ENCODE data around the gene PLCL2. TPM values are rescaled to one million over a fixed set of nuclear protein-coding genes. Genes with fewer than 3 reads are reported as not detected.
A peak's percentile ranks its signal among the peaks of the same experiment; 100 is the strongest.

PLCL2 gene
- total and polyA plus RNA-seq, 8 donors = 1.8 to 12.1 (median 7.4) TPM

- Histone ChIP-seq H3K4me1 (no peaks in the 10 kb centered on the region), H3K27ac (no peak overlapping the region), H3K27me3 (no peaks in the 10 kb centered on the region), H3K4me3 (no peak overlapping the region), H3K9me3 (no peaks in the 10 kb centered on the region), H3K36me3 (no peaks in the 10 kb centered on the region)
- 95 to 98% methylated on average over 4 of the region's 4 CpGs for WGBS, 2 donors
- TF ChIP-seq CTCF (IDR thresholded peaks at IDR 0.05) = no peak
- FAIRE-seq (no peak), ATAC-seq (no peak), DNase-seq (no peak)
- intact Hi-C loops (cut with DNase I) = no loop called here
Observed at GRCh38 chr3:17050071-17050470, 165.3 kb downstream of the PLCL2 start.

GRCh38 chr3:17050506-17050905, 165.8 kb downstream of the PLCL2 start:
- WGBS, 2 donors = 94 to 98% methylated on average over 2 of the region's 2 CpGs
- ATAC-seq (no peak), DNase-seq (no peak), FAIRE-seq (no peak)
- H3K27me3 ChIP-seq = no peaks in the 10 kb centered on the region
- no peaks in the 10 kb centered on the region for H3K9me3 ChIP-seq
- H3K4me3 ChIP-seq = no peak overlapping the region
- intact Hi-C loops (cut with DNase I) = no loop called here
- H3K36me3 ChIP-seq = no peaks in the 10 kb centered on the region
- no peak for TF ChIP-seq CTCF (IDR thresholded peaks at IDR 0.05)
- no peaks in the 10 kb centered on the region for H3K4me1 ChIP-seq
- H3K27ac ChIP-seq = no peak overlapping the region

GRCh38 chr3:17052363-17052762, 167.6 kb downstream of the PLCL2 start:
- TF ChIP-seq CTCF (IDR thresholded peaks at IDR 0.05) = no peak
- H3K9me3 ChIP-seq = no peaks in the 10 kb centered on the region
- no peaks in the 10 kb centered on the region for H3K27me3 ChIP-seq
- FAIRE-seq = no peak
- intact Hi-C loops (cut with DNase I) = no loop called here
- ATAC-seq = peak in 1 of 4 donors; percentile 48
- H3K27ac ChIP-seq = no peak overlapping the region
- H3K36me3 ChIP-seq = no peaks in the 10 kb centered on the region
- H3K4me3 ChIP-seq = no peak overlapping the region
- no peaks in the 10 kb centered on the region for H3K4me1 ChIP-seq
- DNase-seq = no peak

- ATAC-seq (no peak), FAIRE-seq (no peak), DNase-seq (no peak)
- H3K27me3 ChIP-seq = no peaks in the 10 kb centered on the region
- no peak for TF ChIP-seq CTCF (IDR thresholded peaks at IDR 0.05)
- H3K4me1 ChIP-seq = no peaks in the 10 kb centered on the region
- H3K4me3 ChIP-seq = no peak overlapping the region
- 92 to 100% methylated on average over 1 of the region's 1 CpG for WGBS, 2 donors
- H3K36me3 ChIP-seq = no peaks in the 10 kb centered on the region
- no peak overlapping the region for H3K27ac ChIP-seq
- H3K9me3 ChIP-seq = no peaks in the 10 kb centered on the region
- intact Hi-C loops (cut with DNase I) = no loop called here
Observed at GRCh38 chr3:17054301-17054981, 169.7 kb downstream of the PLCL2 start.

- ATAC-seq = no peak
- H3K27me3 ChIP-seq = no peaks in the 10 kb centered on the region
- intact Hi-C loops (cut with DNase I) = no loop called here
- no peaks in the 10 kb centered on the region for H3K4me1 ChIP-seq
- H3K27ac ChIP-seq = no peak overlapping the region
- DNase-seq = no peak
- FAIRE-seq = no peak
- no peak for TF ChIP-seq CTCF (IDR thresholded peaks at IDR 0.05)
- H3K36me3 ChIP-seq = no peaks in the 10 kb centered on the region
- no peak overlapping the region for H3K4me3 ChIP-seq
- no peaks in the 10 kb centered on the region for H3K9me3 ChIP-seq
Observed at GRCh38 chr3:17054982-17055343, 170.2 kb downstream of the PLCL2 start.
